ENCODE results near the gene ZMYND12. TPM values are rescaled to one million over a fixed set of nuclear protein-coding genes. Genes with fewer than 3 reads are reported as not detected.

ZMYND12 gene
- total and polyA plus RNA-seq, 2 of the 4 experiments (the other 2 are of a cell fraction), result under 0.01 to 0.03 TPM

GRCh38 chr1:42418516-42418915 lies 37.3 kb downstream of the ZMYND12 start:
- no CpG with 5 or more reads among the region's 1 CpG for WGBS, 2 experiments (ENCODE audit: extremely low coverage in 2 of 2, insufficient read length in 1 of 2)
- H3K23ac ChIP-seq (ENCODE audit: low read depth, low read length), result no peak overlapping the region
- ATAC-seq (ENCODE audit: low read depth), result no peak

More at GRCh38 chr1:42418516-42418915, 37.3 kb downstream of the ZMYND12 start:
- H3K9ac ChIP-seq (ENCODE audit: low read depth, low read length), result no peak overlapping the region
- H4K91ac ChIP-seq (ENCODE audit: insufficient read depth, low read depth, low read length), result no peak overlapping the region
- no peak overlapping the region for H3K56ac ChIP-seq (ENCODE audit: extremely low read depth, insufficient read depth, low read length)
- ChIA-PET POLR2A (ENCODE audit: unreplicated experiment) (no interaction called here), CTCF (no interaction called here)
- no peak overlapping the region for H3K4ac ChIP-seq (ENCODE audit: low read depth, low read length)
- no TSS peak for BruUV-seq (replicated peaks)
- peaks cover 3% of the 10 kb centered on the region; the same call in 1 of the 2 replicates for H3K4me1 ChIP-seq (ENCODE audit: control insufficient read depth, insufficient read depth, low read length)
- TF ChIP-seq RFX5 (IDR thresholded peaks at IDR 0.05; ENCODE audit: low read depth, low read length) (no peak), MXI1 (IDR thresholded peaks at IDR 0.05; ENCODE audit: borderline replicate concordance, low read depth, low read length) (no peak), POLR2A (IDR thresholded peaks at IDR 0.05; ENCODE audit: low read depth, low read length) (no peak), NFE2L2 (IDR thresholded peaks at IDR 0.05; ENCODE audit: low read depth, low read length) (no peak), USF2 (IDR thresholded peaks at IDR 0.05; ENCODE audit: low read depth, low read length) (no peak), CEBPB (IDR thresholded peaks at IDR 0.05; ENCODE audit: low read depth, low read length) (no peak), ELK1 (IDR thresholded peaks at IDR 0.05; ENCODE audit: borderline replicate concordance, low read depth, low read length) (no peak), RAD21 (IDR thresholded peaks at IDR 0.05; ENCODE audit: low read length) (no peak), SMC3 (IDR thresholded peaks at IDR 0.05; ENCODE audit: low read depth, low read length) (no peak), MAFK (IDR thresholded peaks at IDR 0.05; ENCODE audit: low read depth, low read length) (no peak), CHD1 (IDR thresholded peaks at IDR 0.05; ENCODE audit: low read depth, low read length) (no peak), BHLHE40 (IDR thresholded peaks at IDR 0.05; ENCODE audit: low read depth, low read length) (no peak), CTCF (conservative IDR thresholded peaks at IDR 0.05; ENCODE audit: low read depth, low read length) (no peak)
- dilution Hi-C loops (cut with HindIII; ENCODE audit: low sequenced_read_pairs, unreplicated experiment) (no loop called here), in situ Hi-C loops (cut with MboI; ENCODE audit: low sequenced_read_pairs) (no loop called here), intact Hi-C loops (cut with micrococcal nuclease) (no loop called here)
- no peak overlapping the region for H2BK15ac ChIP-seq (ENCODE audit: low read depth, low read length)
- no peak overlapping the region for H3K4me2 ChIP-seq (ENCODE audit: low read depth, low read length)
- no peak overlapping the region for H2BK20ac ChIP-seq (ENCODE audit: low read depth, low read length)
- no peak overlapping the region for H2AK5ac ChIP-seq (ENCODE audit: low read depth, low read length)
- H3K9me3 ChIP-seq (ENCODE audit: control insufficient read depth, insufficient read depth, low read length), result no peaks in the 10 kb centered on the region
- no peaks in the 10 kb centered on the region for H3K79me1 ChIP-seq (ENCODE audit: low read depth in 1 of 2, low read length in 2 of 2)
- no peak overlapping the region for H3K4me3 ChIP-seq (ENCODE audit: insufficient read depth, low read depth, low read length)
- no peak overlapping the region for H3K14ac ChIP-seq (replicated peaks; ENCODE audit: low read depth, low read length)
- no peaks in the 10 kb centered on the region for H3K36me3 ChIP-seq (ENCODE audit: control insufficient read depth, insufficient read depth, low read length)
- H4K8ac ChIP-seq (ENCODE audit: low read depth in 2 of 2, low read length in 2 of 2), result no peak overlapping the region
- no peaks in the 10 kb centered on the region for H4K20me1 ChIP-seq (ENCODE audit: insufficient read depth, low read length)
- no peak overlapping the region for H2BK5ac ChIP-seq (ENCODE audit: low read depth, low read length, poor library complexity, severe bottlenecking)
- no peaks in the 10 kb centered on the region for H3K9me1 ChIP-seq (ENCODE audit: insufficient read depth, low read length)
- H3K27ac ChIP-seq (ENCODE audit: insufficient read depth, low read length), result no peak overlapping the region
- peaks cover 37% of the 10 kb centered on the region for H3K27me3 ChIP-seq (ENCODE audit: control insufficient read depth, insufficient read depth, low read length)
- H2AFZ ChIP-seq (replicated peaks; ENCODE audit: low read length, poor library complexity), result no peak overlapping the region
- H3K18ac ChIP-seq (ENCODE audit: low read depth, low read length), result no peak overlapping the region
- DNase-seq, result no peak
- no peak overlapping the region for H4K5ac ChIP-seq (ENCODE audit: low read depth, low read length)
- no peak overlapping the region for H2AK9ac ChIP-seq (replicated peaks; ENCODE audit: low read depth, low read length, poor library complexity)
- no peak overlapping the region for H2BK120ac ChIP-seq (ENCODE audit: low read depth, low read length)

Data from IMR-90 (cell line).